Hematopoietic multipotent progenitor cell treated with erythropoietin and hydrocortisone succinate and interleukin-3 and kit ligand, for 15 days (in vitro differentiated cells): ENCODE data around the gene SPTSSB.

Experiments
- DNase-seq: peaks from one replicate; pipeline ENCODE4 v3.0.0-alpha.2; 2015; ENCODE audit warnings: low spot score

The SPTSSB gene

GRCh38 chr3:161339517-161340500 lies 31.5 kb downstream of the SPTSSB start:
- DNase-seq, result no peak

- no peak for DNase-seq
Measured at GRCh38 chr3:161337311-161337710, 34.0 kb downstream of the SPTSSB start.

GRCh38 chr3:161336661-161337060 lies 34.7 kb downstream of the SPTSSB start:
- DNase-seq, result no peak

- no peak for DNase-seq
Measured at GRCh38 chr3:161333696-161334095, 37.6 kb downstream of the SPTSSB start.

- DNase-seq, result no peak
Measured at GRCh38 chr3:161332792-161333191, 38.5 kb downstream of the SPTSSB start.

- DNase-seq, result no peak
Measured at GRCh38 chr3:161325059-161325458, 46.3 kb downstream of the SPTSSB start.

- DNase-seq, result no peak
Measured at GRCh38 chr3:161323926-161324621, 47.2 kb downstream of the SPTSSB start.

GRCh38 chr3:161322781-161323568 lies 48.3 kb downstream of the SPTSSB start:
- no peak for DNase-seq

- no peak for DNase-seq
Measured at GRCh38 chr3:161320837-161321236, 50.5 kb downstream of the SPTSSB start.

- no peak for DNase-seq
Measured at GRCh38 chr3:161319867-161320266, 51.5 kb downstream of the SPTSSB start.

GRCh38 chr3:161317077-161317476 lies 54.2 kb downstream of the SPTSSB start:
- DNase-seq, result no peak

- DNase-seq, result no peak
Measured at GRCh38 chr3:161316006-161316689, 55.2 kb downstream of the SPTSSB start.

GRCh38 chr3:161314836-161315395 lies 56.4 kb downstream of the SPTSSB start:
- DNase-seq, result no peak

- no peak for DNase-seq
Measured at GRCh38 chr3:161310649-161311423, 60.5 kb downstream of the SPTSSB start.

- peak; percentile 9 for DNase-seq
Measured at GRCh38 chr3:161305095-161305991, 66.0 kb downstream of the SPTSSB start.

- no peak for DNase-seq
Measured at GRCh38 chr3:161296814-161297213, 74.5 kb downstream of the SPTSSB start.

GRCh38 chr3:161295325-161295724 lies 76.0 kb downstream of the SPTSSB start:
- DNase-seq, result no peak
